Endothelial cell (in vitro differentiated cells): ENCODE data around the gene EEF1AKMT1. TPM values are rescaled to one million over a fixed set of nuclear protein-coding genes. Genes with fewer than 3 reads are reported as not detected.

Experiments
- DNase-seq: peaks from one replicate; pipeline ENCODE4 v3.0.0; 2021; ENCODE audit warnings: low spot score
- H3K27ac Mint-ChIP-seq: one replicate; pipeline ENCODE4 v1.8.0; 2021; ENCODE audit warnings: mixed read lengths, inconsistent platforms; ENCODE audit not compliant: unreplicated experiment
- H3K27me3 Mint-ChIP-seq: one replicate; pipeline ENCODE4 v1.8.0; 2021; ENCODE audit warnings: mild to moderate bottlenecking, moderate library complexity, mixed read lengths, inconsistent platforms; ENCODE audit not compliant: unreplicated experiment
- H3K36me3 Mint-ChIP-seq: one replicate; pipeline ENCODE4 v1.8.0; 2021; ENCODE audit warnings: mild to moderate bottlenecking, low read depth, mixed read lengths, inconsistent platforms; ENCODE audit not compliant: unreplicated experiment
- H3K4me1 Mint-ChIP-seq: one replicate; pipeline ENCODE4 v1.8.0; 2021; ENCODE audit warnings: mild to moderate bottlenecking, mixed read lengths, inconsistent platforms; ENCODE audit not compliant: unreplicated experiment
- H3K4me3 Mint-ChIP-seq: one replicate; pipeline ENCODE4 v1.8.0; 2021; ENCODE audit warnings: mild to moderate bottlenecking, mixed read lengths, inconsistent platforms; ENCODE audit not compliant: unreplicated experiment
- H3K9me3 Mint-ChIP-seq: one replicate; pipeline ENCODE4 v1.8.0; 2021; ENCODE audit warnings: mixed read lengths, inconsistent platforms; ENCODE audit not compliant: unreplicated experiment
- total RNA-seq: library from RNA; stranded (reverse); fragmentation: NEBNext Ultra II Directional; extraction: Animal tissue kit (Norgen Biotek cat#: 25700); gene quantifications from one replicate; pipeline ENCODE4 v1.2.1, GENCODE V29; 2021; ENCODE audit not compliant: unreplicated experiment
- TF ChIP-seq, protein P1 (sequence below): fragments of 200-600 bp; sonication (generic); IDR thresholded peaks from one replicate; pipeline ENCODE4 v1.5.0; 2021; ENCODE audit warnings: antibody characterized with exemption; ENCODE audit not compliant: unreplicated experiment

EEF1AKMT1 gene
- total RNA-seq, 1 donor from 2014 or later, result 9.6 TPM

DNA sequence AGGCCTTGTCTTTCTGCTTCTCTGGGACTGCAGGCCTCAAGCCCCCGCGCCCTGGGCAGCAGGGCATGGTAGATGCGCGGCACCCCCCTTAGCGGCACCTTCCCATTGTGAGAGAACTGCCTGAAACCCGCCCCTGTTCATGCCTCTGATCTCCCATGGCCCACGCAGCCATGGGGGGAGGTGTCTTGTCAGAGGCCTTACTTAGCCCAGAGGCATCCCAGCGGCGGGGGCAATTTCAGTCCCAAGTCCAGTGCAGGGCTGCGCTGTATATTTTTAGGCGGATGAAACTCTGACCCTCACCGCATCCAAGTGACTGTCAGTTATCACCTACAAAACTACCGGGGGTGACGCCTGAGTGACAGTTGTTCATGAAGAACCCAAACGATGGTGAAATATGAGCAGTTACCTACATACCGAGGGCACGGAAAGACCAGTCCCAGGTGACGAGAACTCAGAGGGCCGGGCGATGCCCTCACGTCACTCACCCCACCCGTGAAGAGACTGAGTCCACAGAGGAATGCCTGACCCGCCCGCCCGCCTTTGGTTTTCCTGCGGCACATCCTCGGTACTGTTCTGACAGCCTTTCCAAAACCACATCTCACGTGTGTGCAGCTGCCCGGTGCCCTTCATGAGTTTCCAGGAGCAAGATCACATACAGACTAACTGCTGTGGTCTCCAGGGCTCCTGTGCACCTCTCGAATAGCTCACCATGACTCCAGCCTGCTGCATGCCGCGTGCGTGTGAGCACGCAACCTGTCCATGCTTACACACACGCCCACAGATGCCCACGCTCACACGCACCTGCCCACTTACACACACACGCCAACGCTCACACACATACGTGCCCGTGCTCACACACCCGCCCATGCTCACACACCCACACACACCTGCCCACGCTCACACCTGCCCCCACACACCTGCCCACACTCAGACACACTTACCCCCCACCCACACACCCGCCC, 55.9 kb downstream of the EEF1AKMT1 start:
- no peaks in the 10 kb centered on the region for H3K9me3 Mint-ChIP-seq
- peaks cover 11% of the 10 kb centered on the region for H3K27me3 Mint-ChIP-seq
- H3K4me1 Mint-ChIP-seq, result peaks cover 2% of the 10 kb centered on the region
- no peak overlapping the region for H3K4me3 Mint-ChIP-seq
- no peaks in the 10 kb centered on the region for H3K36me3 Mint-ChIP-seq
- no peak overlapping the region for H3K27ac Mint-ChIP-seq
- no peak for DNase-seq
- TF ChIP-seq, protein P1, sequence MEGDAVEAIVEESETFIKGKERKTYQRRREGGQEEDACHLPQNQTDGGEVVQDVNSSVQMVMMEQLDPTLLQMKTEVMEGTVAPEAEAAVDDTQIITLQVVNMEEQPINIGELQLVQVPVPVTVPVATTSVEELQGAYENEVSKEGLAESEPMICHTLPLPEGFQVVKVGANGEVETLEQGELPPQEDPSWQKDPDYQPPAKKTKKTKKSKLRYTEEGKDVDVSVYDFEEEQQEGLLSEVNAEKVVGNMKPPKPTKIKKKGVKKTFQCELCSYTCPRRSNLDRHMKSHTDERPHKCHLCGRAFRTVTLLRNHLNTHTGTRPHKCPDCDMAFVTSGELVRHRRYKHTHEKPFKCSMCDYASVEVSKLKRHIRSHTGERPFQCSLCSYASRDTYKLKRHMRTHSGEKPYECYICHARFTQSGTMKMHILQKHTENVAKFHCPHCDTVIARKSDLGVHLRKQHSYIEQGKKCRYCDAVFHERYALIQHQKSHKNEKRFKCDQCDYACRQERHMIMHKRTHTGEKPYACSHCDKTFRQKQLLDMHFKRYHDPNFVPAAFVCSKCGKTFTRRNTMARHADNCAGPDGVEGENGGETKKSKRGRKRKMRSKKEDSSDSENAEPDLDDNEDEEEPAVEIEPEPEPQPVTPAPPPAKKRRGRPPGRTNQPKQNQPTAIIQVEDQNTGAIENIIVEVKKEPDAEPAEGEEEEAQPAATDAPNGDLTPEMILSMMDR, result no peak

DNA sequence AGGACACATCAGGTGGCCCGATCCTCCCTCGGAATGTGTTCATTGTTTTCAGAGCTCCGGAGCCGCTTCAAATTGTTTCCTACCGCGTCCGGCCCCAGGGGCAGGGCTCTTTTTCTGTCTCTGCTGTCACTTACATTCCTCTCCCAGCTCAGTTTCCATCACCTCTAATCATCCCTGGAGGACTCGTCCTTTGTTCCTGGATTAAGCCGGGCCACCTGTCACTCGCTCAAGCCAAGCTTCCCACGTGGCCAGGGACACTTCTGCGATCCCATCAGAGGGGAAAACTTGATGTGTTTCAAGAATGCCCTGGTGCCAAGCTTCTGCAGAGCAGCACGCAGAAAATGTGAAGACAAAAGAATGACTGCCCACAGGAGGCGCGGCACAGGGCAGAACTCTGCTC, 56.8 kb downstream of the EEF1AKMT1 start:
- Mint-ChIP-seq H3K4me1 (peaks cover 2% of the 10 kb centered on the region), H3K36me3 (no peaks in the 10 kb centered on the region), H3K9me3 (no peaks in the 10 kb centered on the region), H3K4me3 (no peak overlapping the region), H3K27ac (no peak overlapping the region), H3K27me3 (peaks cover 7% of the 10 kb centered on the region)
- TF ChIP-seq, protein P1, result no peak
- DNase-seq, result no peak

DNA sequence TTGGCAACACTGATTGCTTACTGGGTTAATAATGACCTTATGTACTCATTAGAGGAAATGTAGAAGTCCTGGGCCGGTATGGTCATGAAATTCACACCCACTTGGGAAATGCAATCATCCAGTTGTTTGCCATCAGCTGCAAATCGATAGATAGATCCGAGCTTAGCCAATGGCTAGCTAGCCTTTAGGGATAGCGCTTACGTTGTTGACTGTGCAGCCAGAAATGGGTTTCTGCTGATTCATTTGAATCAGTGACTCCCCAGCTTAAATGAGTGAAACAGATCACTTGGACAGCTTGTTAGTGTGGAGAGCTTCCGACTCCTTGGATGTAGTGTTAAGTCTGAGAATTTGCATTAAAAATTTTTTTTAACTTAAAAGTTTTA, 58.4 kb downstream of the EEF1AKMT1 start:
- no peak overlapping the region for H3K27ac Mint-ChIP-seq
- H3K9me3 Mint-ChIP-seq, result no peaks in the 10 kb centered on the region
- peaks cover 8% of the 10 kb centered on the region for H3K27me3 Mint-ChIP-seq
- H3K4me1 Mint-ChIP-seq, result peaks cover 2% of the 10 kb centered on the region
- no peak for DNase-seq
- TF ChIP-seq, protein P1, result no peak
- no peak overlapping the region for H3K4me3 Mint-ChIP-seq
- no peaks in the 10 kb centered on the region for H3K36me3 Mint-ChIP-seq

DNA sequence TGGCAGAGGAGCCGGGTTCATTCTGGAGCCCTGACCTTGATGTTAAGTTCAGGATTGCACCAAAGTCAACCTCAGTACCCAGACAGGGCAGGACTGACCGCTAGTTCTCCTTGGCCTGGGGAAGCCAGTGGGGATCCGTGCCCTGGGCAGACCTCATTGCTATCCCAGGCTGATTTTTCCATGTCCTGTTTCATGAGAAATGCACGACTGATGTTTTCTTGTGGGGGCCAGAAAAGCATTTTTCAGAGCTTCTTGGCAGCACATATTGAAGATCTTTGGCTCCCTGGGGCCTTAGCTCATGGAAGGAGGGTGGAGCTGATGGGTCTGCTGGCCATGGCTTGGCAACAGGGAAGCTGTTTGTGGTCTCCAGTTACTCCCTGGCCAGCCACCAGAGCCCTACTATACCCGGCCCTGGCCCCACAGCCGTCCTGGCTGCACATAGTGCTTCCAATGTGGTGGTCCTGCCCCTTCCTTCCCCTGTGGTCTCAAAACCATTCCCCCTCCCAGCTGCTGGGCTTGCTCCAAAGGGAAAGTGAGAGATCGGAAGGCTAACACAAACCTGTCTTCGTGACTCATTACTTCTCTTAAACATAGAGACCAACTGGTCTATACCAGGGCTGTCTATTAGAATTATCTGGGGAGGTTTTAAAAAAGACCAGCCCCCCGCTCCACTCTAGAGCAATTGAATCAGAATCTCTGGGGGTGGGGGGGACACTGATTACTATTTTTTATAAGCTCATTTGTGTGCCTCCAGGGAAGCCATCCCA, 59.0 kb downstream of the EEF1AKMT1 start:
- H3K9me3 Mint-ChIP-seq, result no peaks in the 10 kb centered on the region
- H3K27me3 Mint-ChIP-seq, result peaks cover 8% of the 10 kb centered on the region
- H3K4me1 Mint-ChIP-seq, result peaks cover 2% of the 10 kb centered on the region
- no peak overlapping the region for H3K4me3 Mint-ChIP-seq
- H3K36me3 Mint-ChIP-seq, result no peaks in the 10 kb centered on the region
- no peak overlapping the region for H3K27ac Mint-ChIP-seq
- DNase-seq, result no peak
- TF ChIP-seq, protein P1, result no peak
